CD4-positive, alpha-beta T cell treated with Interleukin-12 subunit alpha and Interleukin-12 subunit beta, for 1 hour (primary cell): Measurements from ENCODE around the gene FOSB.

Experiments used
- DNase-seq: peaks from one replicate; pipeline ENCODE4 v3.0.0-alpha.2; 2020

The FOSB gene

GRCh38 chr19:45442778-45443461, 24.9 kb upstream of the FOSB start:
- peak; percentile 69 for DNase-seq

DNA sequence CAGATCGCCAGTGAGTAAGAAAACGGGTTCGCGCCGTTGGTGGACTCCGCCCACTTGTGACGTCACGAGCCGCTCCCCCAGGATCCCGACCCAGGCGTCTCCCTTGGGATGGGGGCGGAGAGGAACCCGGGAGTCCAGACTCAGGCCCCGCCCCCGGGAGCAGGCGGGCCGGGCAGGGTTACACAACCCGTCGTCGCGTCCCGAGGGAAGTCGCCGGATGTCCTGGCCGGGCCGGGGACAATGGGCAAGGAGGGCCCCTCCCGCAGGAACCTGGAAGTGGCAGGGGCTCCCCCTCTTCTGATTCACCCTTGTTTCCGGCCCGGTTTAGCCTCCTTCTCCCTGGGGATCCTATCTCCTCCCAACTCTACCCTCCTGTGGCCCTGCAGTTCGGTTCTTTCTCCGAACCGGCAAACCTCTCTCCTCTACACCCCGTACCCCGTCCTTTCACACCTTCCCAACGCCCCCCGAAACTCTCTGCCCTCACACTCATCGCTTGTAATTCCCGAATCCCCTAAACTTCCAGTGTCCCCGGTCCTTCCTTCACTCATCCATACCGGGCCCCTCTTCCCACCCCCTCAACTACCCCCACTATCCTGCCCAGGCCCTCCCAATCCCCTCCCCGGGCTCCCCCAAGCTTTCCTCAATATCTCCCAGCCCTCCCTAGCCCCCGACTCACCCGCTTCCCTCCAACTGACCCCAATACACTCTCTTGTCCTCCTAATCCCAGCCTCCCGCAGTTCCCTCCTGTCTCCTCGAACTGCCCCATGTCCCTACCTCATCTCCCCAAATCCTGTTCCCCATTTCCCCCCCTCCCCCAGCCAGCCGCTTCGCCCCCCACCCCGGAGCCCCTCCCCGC, 24.1 kb upstream of the FOSB start:
- peak; percentile 67 for DNase-seq

DNA sequence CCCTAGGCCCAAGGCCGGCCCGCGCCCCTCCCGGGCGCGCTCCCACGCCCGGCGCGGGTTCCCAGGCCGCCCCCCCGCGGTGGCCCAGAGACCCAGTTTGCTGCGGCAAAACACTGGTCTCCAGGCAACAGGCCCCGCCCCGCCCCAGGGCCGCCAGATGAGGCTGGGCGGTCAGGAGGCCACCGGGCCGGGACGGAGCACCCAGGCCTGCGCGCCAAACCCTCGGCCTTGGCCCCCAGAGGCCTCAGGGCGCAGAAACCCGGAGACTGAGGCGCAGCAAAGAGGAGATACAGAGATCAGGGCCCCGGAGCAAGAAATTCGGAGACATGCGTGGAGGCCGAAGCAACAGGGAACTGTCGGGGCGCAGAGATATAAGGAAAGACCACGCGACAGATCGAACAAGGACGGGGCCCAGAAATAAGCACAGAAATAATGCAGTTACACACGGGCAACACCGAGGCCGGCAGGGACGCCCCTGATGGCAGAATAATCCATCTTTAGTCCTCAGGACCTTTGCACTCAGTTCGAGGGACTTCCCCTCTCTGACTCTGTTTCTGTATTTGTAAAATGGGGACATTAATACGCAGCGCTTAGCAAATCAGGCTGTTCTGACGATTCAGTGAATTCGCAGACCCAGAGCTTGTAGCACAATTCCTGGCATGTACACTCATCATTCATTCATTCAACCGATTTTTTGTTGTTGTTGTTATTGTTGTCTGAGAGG, 23.3 kb upstream of the FOSB start:
- peak; percentile 92 for DNase-seq

GRCh38 chr19:45445139-45445538, 22.7 kb upstream of the FOSB start:
- no peak for DNase-seq

DNA sequence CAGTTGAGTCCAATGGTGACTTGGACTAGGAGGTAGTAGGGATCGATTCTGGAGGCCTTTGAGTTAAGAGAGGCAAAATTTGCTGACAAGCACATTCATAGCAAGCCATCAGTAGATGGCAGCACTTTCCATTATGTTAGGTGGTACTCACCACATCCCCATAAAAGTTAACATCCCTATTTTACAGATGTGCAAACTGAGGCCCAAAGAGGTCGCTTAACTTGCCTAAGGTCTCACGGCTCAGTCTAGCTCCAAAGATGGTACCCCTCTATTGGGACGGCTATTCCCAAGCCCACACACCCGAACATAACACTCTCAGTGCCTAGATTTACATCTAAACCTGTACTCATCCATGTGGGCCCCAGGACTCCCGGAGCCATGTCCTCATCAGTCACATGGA, 21.5 kb upstream of the FOSB start:
- peak; percentile 61 for DNase-seq

DNA sequence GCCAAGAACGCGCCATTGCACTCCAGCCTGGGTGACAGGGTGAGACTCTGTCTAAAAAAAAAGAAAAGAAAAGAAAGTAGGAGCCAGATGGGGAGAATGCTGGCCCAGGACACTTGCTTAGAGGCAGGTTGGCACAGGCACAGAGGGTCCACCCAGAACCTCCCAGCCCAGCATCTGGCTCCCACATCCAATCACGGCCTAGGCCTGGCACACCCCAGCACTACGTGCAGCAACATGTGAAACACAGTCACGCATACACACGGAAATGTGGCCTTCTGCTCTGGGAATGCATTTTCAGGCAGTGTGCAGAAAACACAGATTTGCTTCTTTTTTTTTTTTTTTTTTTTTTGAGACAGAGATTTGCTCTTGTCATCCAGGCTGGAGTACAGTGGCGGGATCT, 20.9 kb upstream of the FOSB start:
- no peak for DNase-seq

DNA sequence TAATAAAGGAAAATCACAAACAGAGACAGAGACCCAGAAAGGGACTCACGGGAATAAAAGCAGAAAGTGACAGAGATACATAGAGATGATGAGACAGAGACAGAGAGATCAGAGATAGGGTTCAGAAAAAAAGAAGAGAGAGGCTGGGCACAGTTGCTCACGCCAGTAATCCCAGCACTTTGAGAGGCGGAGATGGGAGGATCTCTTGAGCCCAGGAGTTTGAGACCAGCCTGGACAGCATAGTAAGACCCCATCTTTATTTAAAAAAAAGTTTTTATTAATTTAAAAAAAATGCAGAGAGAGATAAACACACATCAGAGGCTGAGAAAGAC, 19.4 kb upstream of the FOSB start:
- no peak for DNase-seq

- DNase-seq, result peak; percentile 37
These were observed 18.9 kb upstream of the FOSB start for GRCh38 chr19:45448887-45449299.

- DNase-seq, result peak; percentile 80
These were observed 17.8 kb upstream of the FOSB start for GRCh38 chr19:45450012-45450333.

DNA sequence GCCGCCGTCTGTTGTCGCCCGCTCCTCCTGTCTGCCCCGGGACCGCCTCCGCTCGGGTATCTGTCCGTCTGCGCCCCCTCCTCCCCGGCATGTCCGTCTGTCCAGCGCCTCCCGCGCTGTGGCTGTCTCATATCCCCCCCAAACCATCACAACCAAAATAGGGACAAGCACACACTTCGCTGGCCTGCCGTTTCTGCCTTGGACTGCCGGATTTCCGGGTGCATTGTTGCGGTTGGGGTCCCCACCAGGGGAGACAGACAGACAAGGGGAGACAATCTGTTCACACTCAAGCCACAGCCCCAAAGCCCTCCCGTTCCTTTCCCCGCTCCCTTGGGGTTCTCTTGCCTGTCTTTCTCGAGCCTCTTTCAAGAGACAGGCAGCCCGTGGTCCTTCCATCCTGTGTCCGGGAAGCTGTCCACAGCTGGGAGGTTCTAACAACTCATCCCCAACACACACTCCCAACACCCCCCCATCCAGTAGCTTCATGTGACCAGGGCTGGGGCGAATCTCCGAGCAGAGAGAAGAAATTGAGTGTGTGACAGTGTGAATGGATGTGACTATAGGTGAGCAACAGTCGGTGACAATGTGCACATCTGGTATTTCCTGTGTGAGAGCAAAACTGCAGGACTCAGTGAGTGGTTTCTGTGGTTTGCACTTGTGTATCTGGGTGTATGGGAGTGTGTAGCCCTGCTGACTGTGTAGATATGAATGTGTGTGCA, 16.5 kb upstream of the FOSB start:
- peak; percentile 86 for DNase-seq

DNA sequence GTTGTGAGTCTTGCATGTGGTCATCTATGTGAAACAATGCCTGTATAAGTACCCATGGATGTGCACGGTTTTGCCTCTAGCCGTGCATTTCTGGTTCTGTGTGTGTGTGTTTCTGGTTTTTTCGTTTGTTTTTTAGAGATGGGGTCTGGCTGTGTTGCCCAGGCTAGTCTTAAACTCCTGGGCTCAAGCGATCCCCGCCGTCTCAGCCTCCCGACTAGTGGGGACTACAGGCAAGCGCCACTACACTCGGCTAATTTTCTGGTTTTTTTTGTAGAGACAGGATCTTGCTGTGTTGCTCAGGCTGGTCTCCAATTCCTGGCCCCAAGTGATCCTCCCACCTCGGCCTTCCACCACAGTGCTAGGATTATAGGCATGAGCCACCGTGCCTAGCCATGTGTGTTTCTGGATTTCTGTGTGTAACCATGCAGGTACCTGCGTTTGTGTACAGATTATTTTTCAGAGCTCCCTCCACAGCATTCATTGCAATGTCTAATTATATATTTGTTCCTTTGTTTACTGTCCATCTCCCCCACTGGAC, 15.9 kb upstream of the FOSB start:
- no peak for DNase-seq

DNA sequence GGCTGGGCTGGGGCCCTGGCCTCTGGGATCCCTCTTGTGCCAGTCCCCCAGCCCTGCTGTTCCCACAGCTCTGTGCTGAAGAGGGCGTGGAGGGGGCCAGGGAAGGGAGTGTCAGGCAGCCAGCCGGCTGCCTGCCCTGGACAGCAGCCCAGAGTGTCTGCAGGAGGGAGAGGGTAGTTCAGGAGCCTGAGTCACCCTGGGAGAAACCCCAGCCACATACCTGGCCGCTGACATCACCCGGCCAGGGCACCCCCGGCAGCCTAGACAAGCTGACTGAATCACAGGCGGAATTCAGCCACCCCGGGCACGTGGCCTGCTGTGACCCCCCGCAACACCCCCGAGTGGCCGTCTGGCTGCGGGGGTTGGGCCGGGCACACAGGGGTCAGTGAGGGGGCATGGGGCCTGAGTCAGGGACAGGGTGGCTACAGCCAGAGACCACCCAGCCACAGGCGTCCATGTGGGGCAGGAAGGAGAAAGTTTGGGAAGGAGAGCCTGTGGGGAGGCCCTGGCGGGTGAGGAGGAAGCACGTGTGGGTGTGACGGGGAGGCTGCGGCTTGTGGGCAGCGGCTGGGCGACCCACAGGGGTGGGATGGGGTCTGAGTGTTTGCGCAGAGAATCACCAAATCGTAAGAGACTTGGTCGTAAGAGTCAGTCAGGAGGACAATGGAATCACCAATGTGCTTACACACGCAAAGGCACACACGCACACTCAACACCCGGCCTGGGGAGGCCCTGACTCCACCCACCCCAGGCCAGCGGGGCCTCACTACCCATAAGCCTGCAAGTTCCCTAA, 11.9 kb upstream of the FOSB start:
- peak; percentile 80 for DNase-seq

GRCh38 chr19:45456500-45456815, 11.3 kb upstream of the FOSB start:
- DNase-seq, result no peak

DNA sequence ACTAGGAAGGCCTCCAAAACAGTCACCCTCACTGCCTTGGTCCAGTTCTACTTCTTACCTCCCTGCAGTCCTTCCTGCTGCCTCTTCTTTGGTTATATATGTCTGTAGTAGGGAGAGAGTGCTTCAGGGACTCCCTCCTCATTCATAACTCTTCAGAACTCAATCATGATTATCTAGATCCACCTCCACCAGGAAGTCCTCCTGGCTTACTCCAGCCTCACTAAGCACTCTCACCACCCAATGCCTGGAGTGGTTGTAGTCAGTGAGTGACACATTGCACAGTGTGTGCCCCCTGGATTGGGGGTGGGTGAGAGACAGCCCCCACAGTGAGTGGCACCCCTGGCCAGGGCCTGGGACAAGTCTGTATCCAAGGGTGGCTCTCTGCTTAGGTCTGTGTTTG, 10.0 kb upstream of the FOSB start:
- no peak for DNase-seq

DNA sequence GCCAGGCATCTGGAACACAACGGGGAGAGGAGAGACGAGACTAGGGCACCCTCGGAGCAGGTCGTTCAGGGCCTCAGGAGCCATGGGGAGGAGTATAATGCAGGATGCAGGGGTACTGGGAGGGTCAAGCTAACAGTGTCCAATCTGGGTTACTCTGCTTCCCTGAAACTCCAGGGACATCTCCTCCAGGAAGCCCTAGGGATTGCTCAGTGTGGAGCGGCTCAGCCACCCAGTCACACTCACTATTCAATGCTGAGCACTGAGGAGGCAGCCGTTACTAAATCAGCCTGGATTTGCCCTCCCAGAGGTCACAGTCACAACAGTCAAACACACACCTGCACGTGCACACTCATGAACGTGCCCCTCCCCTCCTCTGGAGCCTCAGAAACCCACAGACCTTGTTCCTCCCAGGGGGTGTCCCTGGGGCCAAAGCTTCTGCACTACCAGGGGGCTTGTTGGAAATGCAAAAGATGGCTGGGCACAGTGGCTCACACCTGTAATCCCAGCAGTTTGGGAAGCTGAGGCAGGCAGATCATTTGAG, 6.9 kb upstream of the FOSB start:
- DNase-seq, result no peak

DNA sequence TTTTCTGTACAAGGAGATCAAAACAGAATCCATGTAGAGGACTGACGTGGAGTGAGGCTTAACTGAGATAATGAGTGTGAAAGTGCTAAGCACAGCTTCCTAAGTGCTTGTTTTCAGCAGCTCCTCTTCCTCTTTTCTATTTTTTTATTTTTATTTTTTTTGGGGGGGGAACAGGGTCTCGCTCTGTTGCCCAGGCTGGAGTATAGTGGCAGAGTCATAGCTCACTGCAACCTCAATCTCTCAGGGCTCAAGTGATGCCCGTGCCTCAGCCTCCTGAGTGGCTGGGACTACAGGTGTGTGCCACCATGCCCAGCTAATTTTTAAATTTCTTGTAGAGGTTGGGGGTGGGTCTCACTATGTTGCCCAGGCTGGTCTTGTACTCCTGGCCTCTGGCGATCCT, 5.6 kb upstream of the FOSB start:
- DNase-seq, result no peak

DNA sequence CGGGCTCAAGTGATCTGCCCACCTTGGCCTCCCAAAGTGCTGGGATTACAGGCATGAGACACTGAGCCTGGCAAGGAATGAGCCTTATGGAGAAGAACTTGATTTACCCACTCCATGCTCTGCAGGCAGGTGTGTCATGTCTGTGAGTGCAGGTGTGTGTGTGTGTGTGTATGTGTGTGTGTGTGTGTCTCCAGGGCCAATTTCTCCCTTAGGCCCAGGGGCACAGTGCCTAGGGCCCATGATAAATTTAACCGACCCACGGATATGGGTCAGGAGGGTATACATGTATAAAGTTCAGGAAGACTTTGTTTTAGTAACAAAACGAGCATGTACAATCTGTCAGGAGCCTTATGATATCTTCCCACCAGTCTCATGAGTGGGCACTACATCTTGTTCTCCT, 4.6 kb upstream of the FOSB start:
- no peak for DNase-seq

DNA sequence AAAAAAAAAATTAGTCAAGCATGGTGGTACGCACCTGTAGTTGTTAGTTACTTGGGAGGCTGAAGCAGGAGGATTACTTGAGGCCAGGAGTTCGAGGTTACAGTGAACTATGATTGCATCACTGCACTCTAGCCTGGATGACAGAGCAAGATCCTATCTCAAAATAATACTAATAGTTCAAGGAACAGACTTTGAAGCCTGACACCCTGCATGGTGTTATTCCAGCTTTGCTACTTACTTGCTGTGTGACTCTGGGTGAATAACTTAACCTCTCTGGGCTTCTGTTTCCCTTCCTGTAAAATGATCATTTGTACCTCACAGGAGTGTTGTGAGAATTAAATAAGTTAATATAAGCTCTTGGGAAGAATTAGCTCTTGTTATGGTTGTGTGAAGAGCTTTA, 3.5 kb upstream of the FOSB start:
- no peak for DNase-seq

- no peak for DNase-seq
These were observed 2.8 kb upstream of the FOSB start for GRCh38 chr19:45464852-45465441.

- DNase-seq, result no peak
These were observed 711 bp upstream of the FOSB start for GRCh38 chr19:45467115-45467455.

DNA sequence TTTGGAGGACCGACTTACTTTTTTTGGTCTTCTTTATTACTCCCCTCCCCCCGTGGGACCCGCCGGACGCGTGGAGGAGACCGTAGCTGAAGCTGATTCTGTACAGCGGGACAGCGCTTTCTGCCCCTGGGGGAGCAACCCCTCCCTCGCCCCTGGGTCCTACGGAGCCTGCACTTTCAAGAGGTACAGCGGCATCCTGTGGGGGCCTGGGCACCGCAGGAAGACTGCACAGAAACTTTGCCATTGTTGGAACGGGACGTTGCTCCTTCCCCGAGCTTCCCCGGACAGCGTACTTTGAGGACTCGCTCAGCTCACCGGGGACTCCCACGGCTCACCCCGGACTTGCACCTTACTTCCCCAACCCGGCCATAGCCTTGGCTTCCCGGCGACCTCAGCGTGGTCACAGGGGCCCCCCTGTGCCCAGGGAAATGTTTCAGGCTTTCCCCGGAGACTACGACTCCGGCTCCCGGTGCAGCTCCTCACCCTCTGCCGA, 409 bp downstream of the FOSB start:
- DNase-seq, result no peak

DNA sequence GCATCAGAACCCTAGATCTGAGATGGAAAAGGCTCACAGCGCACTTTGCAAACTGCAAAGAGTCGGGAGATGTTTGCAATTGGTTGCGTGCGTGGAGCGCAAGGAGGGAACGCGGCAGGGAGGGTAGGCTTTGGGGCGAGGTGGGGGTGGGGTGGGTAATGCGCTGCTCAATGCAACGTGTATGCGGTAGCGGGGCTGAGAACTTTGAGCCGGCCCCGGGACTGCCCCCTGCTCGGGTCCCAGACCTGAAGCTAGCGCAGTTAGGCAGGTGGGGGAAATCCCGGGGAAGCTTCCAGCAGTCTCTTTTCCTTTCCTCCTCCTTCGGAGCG, 971 bp downstream of the FOSB start:
- DNase-seq, result no peak
